HG02884 (cell line): ENCODE results near the gene CRYAB.
A peak's percentile ranks its signal among the peaks of the same experiment; 100 is the strongest.
"Not testable (repeated sequence)": the region's sequence is repeated elsewhere in the genome, so short reads cannot be mapped to it uniquely, and the experiment has no call there.

ENCODE experiments used
- ATAC-seq: cut with Tn5 transposase; IDR thresholded peaks from one replicate; pipeline ENCODE4 v1.9.1; 2021; ENCODE audit warnings: mild to moderate bottlenecking, moderate library complexity; ENCODE audit not compliant: unreplicated experiment

CRYAB gene

DNA sequence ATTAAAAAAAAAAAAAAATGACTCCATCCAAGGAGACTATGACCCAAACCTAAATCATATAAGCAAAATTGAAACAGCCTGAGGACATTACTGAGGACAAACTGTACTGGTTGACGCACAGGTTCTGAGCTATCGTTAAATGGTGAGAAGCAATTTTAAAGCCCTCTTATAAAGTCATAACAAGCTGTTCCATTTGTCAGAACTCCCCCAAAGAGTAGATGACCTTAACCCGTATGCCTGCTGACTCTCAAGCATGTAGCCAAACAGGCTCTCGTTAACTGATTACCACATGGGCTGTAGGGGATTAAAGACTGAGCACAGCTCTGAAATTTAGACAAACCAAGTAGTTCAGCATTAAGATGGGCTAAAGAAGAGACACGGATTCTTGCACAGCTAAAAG lies 2.2 kb downstream of the CRYAB start:
- no peak for ATAC-seq

DNA sequence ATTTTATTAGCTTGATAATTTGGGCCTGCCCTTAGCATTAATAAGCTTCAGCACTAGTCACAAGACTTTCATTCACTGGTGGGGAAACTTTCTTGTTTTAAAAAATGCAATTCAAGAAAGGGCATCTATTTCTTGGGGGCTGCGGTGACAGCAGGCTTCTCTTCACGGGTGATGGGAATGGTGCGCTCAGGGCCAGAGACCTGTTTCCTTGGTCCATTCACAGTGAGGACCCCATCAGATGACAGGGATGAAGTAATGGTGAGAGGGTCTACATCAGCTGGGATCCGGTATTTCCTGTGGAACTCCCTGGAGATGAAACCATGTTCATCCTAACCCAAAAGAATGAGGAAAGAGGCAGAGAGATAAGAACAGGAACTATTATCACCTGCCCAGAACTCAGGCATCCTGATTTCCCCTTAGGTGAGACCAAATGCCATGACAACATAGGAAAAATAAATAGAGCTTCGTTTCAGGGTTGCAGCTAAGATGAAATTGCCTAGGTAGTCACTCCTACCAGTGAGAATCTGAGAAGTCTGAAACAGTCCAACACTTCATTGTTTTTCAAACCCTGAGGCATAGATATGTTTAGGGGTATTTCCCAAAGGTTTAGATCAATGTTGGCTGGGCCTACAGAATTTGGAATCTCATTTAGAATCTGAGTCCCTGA lies 2.8 kb downstream of the CRYAB start:
- ATAC-seq, result no peak

DNA sequence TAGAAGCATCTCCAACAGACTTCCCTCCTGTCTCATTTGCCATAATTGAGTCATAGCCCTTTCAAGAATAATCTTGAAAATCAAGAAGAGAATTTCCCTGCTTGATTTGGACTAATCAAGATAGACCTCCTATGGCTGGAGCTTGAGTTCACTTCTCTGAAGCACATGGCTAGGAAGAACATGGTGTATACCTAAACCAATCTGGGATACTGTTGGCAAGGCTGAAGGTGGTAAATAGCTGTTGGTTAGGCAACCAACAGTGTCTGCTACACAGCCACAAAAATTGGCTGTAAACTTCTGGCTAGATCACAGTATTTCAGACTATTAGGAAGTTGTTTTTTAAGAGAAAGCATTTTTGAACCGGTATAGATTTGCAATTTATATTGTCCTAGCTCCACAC lies 4.9 kb downstream of the CRYAB start:
- no peak for ATAC-seq

DNA sequence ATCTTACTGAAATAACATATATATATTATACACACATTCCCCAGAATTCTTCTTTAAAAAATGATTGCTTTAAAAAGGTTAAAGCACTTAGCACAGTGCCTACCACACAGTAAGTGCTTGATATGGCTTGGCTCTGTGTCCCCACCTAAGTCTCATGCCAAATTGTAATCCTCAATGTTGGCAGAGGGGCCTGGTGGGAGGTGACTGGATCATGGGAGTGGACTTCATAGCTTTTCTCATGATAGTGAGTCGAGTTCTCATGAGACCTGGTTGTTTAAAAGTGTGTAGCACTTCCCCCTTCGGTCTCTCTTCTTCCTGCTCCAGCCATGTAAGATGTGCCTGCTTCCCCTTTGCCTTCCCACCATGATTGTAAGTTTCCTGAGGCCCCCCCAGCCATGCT lies 6.2 kb downstream of the CRYAB start:
- no peak for ATAC-seq

DNA sequence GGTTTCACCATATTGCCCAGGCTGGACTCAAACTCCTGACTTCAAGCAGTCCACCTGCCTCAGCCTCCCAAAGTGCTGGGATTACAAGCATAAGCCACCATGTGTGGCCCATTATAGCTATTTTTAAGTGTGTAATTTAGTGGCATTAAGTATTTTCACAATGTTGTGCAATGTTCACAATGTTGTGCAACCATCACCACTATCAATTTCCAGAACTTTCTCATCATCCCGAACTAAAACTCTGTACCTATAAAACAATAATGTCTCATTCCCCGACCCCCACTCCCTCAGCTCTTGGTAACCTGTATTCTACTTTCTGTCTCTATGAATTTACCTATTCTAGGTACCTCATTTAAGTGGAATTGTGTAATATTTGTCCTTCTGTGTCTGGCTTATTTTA lies 24.7 kb downstream of the CRYAB start:
- ATAC-seq, result no peak

DNA sequence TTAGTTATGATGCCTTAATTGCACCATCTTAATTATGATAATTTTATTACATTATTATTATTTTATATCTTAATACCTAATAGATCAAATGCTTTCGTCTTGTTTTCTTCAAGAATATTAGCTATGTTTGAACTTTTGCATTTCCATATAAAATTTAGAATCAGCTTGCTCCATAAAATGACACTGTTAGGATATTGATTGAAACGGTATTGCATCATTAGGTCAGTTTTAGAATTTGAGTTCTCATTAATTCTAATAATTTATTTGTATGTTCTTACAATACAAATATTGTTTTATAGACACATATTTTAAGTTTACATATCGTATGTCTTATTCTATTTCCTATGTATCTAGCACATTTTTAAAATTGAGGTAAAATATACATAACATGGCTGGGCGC lies 25.5 kb downstream of the CRYAB start:
- no peak for ATAC-seq

DNA sequence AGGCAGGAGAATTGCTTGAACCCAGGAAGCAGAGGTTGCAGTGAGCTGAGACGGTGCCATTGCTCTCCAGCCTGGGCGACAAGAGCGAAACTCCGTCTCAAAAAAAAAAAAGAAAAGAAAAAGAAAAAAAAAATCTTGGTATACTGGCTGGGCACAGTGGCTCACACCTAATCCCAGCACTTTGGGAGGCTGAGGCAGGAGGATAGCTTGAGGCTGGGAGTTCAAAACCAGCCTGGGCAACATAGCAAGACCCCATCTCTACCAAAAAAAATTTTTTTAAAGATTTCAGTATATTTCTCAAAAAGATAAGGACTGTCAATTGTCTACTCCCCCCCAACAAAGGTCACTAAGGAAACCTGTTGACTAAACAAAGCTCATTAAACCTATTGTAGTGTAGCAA lies 26.5 kb downstream of the CRYAB start:
- not testable (repeated sequence) for ATAC-seq

DNA sequence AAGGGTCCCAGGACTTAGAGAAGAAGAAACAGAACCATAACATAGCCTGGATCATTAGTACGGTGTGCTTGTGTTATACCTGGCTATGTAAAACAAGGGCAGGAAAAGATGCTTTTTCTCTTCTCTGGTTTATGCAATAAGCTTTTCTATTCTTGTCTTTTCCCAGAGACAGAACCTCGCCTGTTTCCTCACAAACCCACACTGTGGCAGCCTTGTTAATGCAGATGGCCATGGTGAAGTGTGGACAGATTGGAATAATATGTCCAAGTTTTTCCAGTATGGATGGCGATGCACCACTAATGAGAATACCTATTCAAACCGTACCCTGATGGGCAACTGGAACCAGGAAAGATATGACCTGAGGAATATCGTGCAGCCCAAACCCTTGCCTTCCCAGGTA lies 29.4 kb downstream of the CRYAB start:
- no peak for ATAC-seq

DNA sequence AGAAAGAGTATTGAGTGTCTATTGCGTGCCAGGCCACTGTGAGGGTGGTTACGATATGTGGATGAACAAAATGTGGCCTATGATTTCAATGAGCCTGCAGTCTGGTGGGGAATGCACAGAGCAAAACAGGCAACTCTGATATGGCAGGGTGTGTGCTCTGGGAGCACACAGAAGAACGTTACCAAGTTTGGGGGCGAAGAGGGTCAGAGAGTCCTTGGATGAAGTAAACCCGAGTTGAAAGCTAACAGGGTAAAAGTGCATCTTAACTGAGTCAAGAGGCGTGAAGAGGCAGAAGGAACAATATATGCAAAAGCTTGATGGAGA lies 32.0 kb downstream of the CRYAB start:
- ATAC-seq, result peak; percentile 4

DNA sequence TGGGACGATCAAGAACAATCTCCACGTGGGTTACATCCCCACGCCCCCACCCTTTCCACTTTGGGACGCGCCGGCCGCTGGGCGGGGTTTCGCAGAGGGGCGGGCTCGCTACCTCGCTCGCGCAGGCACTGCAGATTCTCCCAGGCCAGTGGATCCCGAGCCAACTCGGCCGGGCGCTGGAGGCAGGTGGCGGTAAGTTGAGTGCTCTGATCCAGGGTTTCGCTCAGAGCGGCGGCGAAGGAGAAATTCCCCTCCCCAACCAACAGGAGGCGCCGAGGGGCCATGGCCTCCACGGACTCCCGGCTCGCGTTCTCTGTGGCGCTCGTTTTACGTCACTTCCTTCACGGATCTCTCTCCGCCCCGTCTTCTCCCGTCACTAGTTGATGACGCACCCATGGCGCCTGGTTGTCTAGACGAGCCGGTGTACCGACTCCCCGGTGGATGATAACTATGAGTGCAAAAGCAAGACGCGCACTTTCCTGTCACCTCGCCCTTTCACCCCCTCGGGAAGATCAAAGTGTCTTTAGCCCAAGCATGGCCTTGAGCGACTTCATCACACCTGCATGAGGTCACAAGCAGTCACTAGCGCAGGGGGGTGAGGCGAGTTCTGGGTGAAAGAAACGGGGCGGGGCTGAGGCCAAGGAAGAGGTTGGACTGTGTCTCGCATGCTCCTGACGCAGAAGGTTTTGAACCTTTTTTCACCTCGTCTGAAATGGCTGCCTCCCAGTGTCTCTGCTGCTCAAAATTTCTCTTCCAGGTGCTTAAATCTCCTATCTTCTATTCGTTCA lies 32.5 kb downstream of the CRYAB start, which contains the start of the genes CFAP68 and FDXACB1:
TSS of gene CFAP68 (plus strand) at position 693 of the 788 bp plus-strand sequence. CDS start at position 713, 20 bp downstream.
TSS of gene FDXACB1 (minus strand) at position 317 of the 788 bp plus-strand sequence. CDS start at position 284, 33 bp downstream.
- peak; percentile 84 for ATAC-seq

DNA sequence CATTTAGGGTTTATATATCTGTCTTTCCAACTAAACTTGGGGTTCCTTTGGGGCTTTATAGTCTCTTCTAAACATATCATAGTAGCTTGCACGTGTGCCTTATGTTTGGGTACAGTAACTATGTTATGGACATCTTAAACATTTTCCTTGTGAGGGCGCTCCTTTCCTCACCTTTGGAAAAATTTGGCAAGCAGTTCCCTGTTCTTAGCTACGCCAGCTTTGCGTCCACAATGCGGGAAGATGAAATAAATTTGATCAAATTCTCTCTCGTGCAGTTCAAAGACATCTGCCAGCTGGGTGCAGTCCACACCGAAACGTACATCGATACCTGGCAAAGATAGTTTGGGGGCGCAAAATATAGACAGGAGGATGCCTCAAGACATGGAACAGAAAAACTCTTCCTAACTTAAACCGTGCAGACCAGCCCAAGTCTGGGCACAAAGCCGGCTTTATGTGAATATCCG lies 33.2 kb downstream of the CRYAB start:
- ATAC-seq, result peak; percentile 6

DNA sequence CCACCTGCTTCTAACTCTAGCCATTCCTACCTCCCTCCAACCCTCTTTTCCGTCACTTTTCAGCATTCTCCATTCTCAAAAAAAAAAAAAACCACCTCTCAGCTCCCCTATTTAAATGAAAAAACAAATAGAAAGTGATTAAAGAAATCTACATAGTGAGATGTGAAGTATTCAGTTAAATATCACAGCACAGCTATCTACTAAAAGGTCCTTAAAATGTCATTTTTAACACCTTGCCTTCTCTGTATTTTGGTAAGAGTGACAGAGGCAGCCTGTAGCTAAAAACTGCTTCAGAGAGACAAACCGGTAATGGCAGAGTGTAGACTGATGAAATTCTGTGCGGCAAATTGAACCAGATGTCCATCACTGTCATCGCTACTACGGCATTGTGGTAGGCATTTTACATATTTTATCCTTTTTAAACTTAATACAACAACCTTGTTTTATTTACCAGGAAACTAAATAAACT lies 39.8 kb downstream of the CRYAB start:
- no peak for ATAC-seq

DNA sequence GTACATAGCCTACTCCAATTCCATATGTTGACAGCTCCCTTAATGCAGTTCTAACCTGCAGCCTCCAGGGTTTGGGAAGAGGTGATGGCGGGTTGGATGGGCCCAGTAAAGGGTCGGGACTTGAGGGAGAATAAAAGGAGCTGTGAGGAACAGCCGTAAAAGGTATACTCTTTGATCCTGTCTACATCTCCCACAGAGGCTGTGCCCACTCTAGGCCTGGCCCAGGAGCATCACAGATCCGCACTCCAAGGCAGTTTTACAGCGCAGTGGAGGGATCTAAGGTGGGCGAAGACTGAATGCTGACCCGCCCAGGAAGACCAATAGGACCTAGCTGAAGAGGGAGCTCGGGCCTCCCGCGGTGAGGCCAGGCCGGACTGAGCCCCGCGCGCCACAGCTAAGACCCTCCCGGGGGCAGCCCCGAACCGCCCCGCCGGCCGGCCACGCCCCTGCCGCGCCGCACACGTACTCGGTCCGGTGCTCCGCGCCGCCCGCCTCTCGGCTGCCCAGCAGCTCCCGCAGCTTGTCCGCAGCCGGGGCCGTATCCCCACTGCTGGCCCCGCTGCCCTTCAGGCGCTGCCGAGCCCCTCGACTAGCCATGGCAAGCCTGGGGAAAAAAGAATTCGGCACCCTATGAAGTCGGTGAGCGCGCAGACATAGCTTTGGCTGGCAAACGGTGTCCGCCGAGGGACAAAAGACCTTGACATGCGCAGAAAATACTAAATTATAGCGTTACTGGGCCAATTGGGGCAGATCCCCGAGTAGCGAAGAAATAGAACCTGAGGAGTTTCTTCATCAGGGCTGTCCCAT lies 40.5 kb downstream of the CRYAB start, which contains the start of gene ALG9:
TSS of gene ALG9 (minus strand) at position 696 of the 807 bp plus-strand sequence. CDS start at position 597, 99 bp downstream.
- peak; percentile 84 for ATAC-seq

DNA sequence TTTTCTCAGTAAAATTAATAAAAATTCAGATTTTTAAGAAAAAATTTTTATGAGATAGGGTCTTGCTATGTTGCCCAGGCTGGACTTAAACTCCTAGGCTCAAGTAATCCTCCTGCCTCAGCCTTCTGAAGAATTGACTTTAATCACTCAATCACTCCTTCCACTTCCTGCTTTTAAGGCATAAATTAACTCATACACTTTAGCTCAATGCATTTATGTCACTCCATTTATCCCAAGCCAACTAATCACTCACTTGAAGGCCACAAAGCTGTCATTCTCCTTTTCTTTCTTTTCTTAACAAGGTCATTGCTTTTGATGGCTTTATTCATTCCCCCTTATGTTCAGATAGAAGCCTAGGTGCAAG lies 41.1 kb downstream of the CRYAB start:
- ATAC-seq, result peak; percentile 7

DNA sequence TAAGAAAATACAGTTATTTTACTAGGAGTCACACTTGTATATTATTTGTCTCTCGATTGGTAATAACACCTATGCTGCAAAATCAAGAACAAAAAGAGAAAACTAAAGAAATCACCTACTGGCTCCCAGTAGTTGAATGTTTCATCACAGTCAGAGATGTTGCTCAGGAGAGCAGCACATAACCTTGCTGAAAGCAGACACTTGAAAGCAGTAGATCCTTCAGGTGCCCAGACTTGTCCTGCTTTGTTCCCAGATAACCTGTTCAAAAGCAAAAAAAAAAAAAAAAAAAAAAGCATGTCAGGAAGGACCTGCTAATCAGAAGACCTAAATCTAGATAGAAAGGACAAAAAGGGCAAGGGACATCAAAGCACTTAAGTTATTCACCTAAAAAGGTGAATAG lies 41.5 kb downstream of the CRYAB start:
- ATAC-seq, result no peak

DNA sequence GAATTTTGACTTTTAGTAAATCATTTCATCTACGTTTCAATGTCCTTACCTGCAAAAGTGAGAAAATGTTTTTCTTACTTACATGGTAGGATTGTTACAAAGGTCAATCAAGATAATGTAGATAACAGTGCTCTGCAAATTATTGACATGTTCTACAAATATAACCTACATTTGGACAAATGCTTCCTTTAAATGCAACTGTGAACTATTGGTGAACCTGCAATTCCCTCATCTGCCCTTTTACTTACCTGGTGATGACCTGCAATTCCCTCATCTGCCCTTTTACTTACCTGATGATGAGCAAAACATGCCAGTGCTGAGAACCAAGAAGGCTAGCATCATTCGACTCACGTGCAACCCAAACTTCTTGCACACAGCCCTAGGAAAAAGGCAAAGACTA lies 51.3 kb downstream of the CRYAB start:
- no peak for ATAC-seq
